Neural cell (in vitro differentiated cells): ENCODE measurements around the gene ACTL10.

Experiments used
- EP300 ChIP-seq: fragments of 450-650 bp; conservative IDR thresholded peaks from 2 replicates; pipeline ENCODE4 v1.6.1; 2014; ENCODE audit warnings: antibody characterized with exemption, mild to moderate bottlenecking, moderate library complexity; ENCODE audit not compliant: poor library complexity, severe bottlenecking
- EZH2 ChIP-seq: fragments of 200-600, 300-800 bp; shearing (Covaris generic), sonication (generic); IDR thresholded peaks from 2 replicates; pipeline ENCODE4 v1.6.1; 2014; ENCODE audit warnings: antibody characterized with exemption, low read length, borderline replicate concordance, mild to moderate bottlenecking; ENCODE audit not compliant: insufficient read depth, poor library complexity, severe bottlenecking
- MXI1 ChIP-seq: fragments of 450-650 bp; conservative IDR thresholded peaks from 2 replicates; pipeline ENCODE4 v1.6.1; 2014; ENCODE audit warnings: antibody characterized with exemption, mild to moderate bottlenecking; ENCODE audit not compliant: poor library complexity, severe bottlenecking
- POLR2AphosphoS5 ChIP-seq: IDR thresholded peaks from 2 replicates; pipeline ENCODE4 v1.6.1; 2012
- RAD21 ChIP-seq: fragments of 450-650 bp; conservative IDR thresholded peaks from 2 replicates; pipeline ENCODE4 v1.6.1; 2014; ENCODE audit warnings: antibody characterized with exemption, mild to moderate bottlenecking, moderate library complexity
- TAF1 ChIP-seq: IDR thresholded peaks from 2 replicates; pipeline ENCODE4 v1.6.1; 2012; ENCODE audit warnings: low read depth
- TF ChIP-seq, protein P1 (sequence below): fragments of 450-650 bp; IDR thresholded peaks from 2 replicates; pipeline ENCODE4 v1.5.1; 2014; ENCODE audit warnings: antibody characterized with exemption, mild to moderate bottlenecking, moderate library complexity; ENCODE audit not compliant: poor library complexity, severe bottlenecking
- TF ChIP-seq, protein P2 (sequence below): IDR thresholded peaks from 2 replicates; pipeline ENCODE4 v1.6.1; 2012; ENCODE audit warnings: borderline replicate concordance

DNA sequence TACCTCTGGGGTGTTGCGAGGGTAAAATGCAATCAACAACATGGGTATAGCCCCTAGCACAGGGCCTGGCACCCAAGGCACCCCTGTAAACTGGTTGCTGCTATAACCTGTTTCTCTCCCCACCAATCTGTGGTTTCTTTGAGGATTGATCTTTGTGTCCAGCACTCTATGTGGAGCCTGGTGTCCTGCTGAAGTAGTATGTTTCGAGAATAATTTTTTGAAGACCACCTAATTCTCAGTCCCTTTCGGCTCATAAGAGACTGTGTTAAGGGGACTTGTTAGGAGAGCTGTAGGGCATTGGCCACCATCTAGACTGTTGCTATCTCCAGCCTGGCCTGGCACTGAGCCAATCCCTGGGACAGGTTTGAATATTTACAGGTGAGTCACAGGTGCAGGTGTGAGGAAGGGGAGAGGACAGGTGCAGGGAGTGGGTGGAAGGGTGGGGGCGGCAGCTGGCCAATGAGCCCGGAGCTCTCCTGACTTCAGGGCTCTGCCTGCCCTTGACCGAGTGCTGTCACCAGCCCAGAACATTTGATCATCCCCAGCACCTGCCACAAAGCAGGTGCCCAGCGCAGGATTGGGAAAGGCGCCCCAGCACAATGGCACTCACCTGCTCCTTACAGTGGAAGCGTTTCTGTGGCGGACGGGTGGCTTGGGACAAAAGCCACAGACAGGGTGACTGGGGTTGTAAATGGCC is 12.7 kb upstream of the ACTL10 start:
- no peak for TF ChIP-seq EZH2
- TF ChIP-seq, protein P1, sequence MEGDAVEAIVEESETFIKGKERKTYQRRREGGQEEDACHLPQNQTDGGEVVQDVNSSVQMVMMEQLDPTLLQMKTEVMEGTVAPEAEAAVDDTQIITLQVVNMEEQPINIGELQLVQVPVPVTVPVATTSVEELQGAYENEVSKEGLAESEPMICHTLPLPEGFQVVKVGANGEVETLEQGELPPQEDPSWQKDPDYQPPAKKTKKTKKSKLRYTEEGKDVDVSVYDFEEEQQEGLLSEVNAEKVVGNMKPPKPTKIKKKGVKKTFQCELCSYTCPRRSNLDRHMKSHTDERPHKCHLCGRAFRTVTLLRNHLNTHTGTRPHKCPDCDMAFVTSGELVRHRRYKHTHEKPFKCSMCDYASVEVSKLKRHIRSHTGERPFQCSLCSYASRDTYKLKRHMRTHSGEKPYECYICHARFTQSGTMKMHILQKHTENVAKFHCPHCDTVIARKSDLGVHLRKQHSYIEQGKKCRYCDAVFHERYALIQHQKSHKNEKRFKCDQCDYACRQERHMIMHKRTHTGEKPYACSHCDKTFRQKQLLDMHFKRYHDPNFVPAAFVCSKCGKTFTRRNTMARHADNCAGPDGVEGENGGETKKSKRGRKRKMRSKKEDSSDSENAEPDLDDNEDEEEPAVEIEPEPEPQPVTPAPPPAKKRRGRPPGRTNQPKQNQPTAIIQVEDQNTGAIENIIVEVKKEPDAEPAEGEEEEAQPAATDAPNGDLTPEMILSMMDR, result no peak
- TF ChIP-seq MXI1, result no peak
- TF ChIP-seq EP300, result no peak
- TF ChIP-seq, protein P2, sequence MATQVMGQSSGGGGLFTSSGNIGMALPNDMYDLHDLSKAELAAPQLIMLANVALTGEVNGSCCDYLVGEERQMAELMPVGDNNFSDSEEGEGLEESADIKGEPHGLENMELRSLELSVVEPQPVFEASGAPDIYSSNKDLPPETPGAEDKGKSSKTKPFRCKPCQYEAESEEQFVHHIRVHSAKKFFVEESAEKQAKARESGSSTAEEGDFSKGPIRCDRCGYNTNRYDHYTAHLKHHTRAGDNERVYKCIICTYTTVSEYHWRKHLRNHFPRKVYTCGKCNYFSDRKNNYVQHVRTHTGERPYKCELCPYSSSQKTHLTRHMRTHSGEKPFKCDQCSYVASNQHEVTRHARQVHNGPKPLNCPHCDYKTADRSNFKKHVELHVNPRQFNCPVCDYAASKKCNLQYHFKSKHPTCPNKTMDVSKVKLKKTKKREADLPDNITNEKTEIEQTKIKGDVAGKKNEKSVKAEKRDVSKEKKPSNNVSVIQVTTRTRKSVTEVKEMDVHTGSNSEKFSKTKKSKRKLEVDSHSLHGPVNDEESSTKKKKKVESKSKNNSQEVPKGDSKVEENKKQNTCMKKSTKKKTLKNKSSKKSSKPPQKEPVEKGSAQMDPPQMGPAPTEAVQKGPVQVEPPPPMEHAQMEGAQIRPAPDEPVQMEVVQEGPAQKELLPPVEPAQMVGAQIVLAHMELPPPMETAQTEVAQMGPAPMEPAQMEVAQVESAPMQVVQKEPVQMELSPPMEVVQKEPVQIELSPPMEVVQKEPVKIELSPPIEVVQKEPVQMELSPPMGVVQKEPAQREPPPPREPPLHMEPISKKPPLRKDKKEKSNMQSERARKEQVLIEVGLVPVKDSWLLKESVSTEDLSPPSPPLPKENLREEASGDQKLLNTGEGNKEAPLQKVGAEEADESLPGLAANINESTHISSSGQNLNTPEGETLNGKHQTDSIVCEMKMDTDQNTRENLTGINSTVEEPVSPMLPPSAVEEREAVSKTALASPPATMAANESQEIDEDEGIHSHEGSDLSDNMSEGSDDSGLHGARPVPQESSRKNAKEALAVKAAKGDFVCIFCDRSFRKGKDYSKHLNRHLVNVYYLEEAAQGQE, result no peak
- no peak for TF ChIP-seq TAF1
- no peak for TF ChIP-seq RAD21
- TF ChIP-seq POLR2AphosphoS5, result no peak
